AG09309 (cell line): Measurements from ENCODE around the gene GRPR.

ENCODE experiments used
- DNase-seq: peaks from one replicate; pipeline ENCODE4 v3.0.0-alpha.2; 2010; ENCODE audit warnings: low read depth
- H3K4me3 ChIP-seq: 2 replicates; pipeline ENCODE4 v1.5.1; 2011; ENCODE audit warnings: mild to moderate bottlenecking, low read depth, low read length, moderate library complexity; ENCODE audit not compliant: control insufficient read depth
- TF ChIP-seq, protein P1 (sequence below): IDR thresholded peaks from 2 replicates; pipeline ENCODE4 v1.5.1; 2011; ENCODE audit warnings: mild to moderate bottlenecking, low read depth, low read length, inconsistent platforms; ENCODE audit not compliant: insufficient read depth, control insufficient read depth; ENCODE audit errors: missing control alignments

Gene GRPR

DNA sequence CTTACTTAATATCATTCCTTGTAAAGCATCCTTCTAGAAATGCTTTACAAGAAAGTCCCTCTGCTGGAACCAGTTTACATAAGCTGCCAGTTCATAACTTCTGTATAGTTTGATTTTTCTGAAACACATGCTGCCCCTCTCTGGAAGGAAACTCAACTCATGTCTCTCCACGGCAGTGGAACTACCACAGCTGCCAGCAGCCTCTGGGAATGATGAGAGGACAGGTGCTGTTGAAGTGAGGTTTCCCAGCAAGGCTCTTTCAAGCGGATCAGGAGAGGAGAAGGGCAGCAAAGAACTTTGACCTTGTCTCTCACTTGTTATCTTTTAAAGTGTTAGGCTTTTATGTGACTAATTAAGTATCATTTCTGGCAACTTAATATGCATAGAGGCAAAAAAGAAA is 7.3 kb downstream of the GRPR start:
- H3K4me3 ChIP-seq, result no peak overlapping the region
- TF ChIP-seq, protein P1, sequence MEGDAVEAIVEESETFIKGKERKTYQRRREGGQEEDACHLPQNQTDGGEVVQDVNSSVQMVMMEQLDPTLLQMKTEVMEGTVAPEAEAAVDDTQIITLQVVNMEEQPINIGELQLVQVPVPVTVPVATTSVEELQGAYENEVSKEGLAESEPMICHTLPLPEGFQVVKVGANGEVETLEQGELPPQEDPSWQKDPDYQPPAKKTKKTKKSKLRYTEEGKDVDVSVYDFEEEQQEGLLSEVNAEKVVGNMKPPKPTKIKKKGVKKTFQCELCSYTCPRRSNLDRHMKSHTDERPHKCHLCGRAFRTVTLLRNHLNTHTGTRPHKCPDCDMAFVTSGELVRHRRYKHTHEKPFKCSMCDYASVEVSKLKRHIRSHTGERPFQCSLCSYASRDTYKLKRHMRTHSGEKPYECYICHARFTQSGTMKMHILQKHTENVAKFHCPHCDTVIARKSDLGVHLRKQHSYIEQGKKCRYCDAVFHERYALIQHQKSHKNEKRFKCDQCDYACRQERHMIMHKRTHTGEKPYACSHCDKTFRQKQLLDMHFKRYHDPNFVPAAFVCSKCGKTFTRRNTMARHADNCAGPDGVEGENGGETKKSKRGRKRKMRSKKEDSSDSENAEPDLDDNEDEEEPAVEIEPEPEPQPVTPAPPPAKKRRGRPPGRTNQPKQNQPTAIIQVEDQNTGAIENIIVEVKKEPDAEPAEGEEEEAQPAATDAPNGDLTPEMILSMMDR, result no peak
- DNase-seq, result no peak

DNA sequence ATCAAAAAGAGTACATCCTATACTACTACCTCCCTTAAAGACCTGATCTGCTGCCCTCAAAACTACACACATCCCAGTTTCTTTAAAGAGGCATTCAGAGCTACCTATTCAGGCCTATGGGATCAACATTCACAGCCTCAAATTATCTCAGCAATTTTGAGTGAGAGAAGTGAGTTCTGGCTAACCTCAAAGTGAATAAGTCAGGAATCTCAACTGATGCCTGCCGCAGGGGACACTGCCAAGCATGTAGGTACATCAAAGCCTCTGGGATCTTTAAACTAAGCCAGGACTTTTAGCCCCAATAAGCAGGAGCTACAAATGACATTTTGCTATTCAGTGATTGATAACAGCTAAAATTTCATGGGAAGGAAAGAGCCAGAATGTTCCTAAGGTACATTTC is 11.6 kb downstream of the GRPR start:
- TF ChIP-seq, protein P1, result no peak
- no peak for DNase-seq
- H3K4me3 ChIP-seq, result no peak overlapping the region

DNA sequence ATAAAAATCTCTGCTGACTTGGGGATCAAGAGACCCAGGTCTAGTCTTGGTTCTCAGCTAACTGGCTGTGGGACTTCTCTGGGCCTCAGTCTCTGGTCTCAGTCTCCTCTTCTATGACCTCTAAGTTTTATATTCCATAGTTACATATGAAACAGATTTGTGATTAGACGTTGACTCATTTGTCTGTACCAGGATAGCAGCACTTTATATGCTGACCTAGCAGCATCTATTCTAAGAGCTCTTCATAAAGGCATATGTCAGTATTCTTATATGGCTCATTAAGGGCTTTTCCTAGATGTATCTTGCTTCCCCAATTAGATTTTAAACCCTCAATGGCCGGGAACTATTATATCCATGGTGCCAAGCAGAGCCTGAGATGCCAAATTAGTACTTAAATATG is 12.7 kb downstream of the GRPR start:
- H3K4me3 ChIP-seq, result no peak overlapping the region
- no peak for DNase-seq
- TF ChIP-seq, protein P1, result no peak

DNA sequence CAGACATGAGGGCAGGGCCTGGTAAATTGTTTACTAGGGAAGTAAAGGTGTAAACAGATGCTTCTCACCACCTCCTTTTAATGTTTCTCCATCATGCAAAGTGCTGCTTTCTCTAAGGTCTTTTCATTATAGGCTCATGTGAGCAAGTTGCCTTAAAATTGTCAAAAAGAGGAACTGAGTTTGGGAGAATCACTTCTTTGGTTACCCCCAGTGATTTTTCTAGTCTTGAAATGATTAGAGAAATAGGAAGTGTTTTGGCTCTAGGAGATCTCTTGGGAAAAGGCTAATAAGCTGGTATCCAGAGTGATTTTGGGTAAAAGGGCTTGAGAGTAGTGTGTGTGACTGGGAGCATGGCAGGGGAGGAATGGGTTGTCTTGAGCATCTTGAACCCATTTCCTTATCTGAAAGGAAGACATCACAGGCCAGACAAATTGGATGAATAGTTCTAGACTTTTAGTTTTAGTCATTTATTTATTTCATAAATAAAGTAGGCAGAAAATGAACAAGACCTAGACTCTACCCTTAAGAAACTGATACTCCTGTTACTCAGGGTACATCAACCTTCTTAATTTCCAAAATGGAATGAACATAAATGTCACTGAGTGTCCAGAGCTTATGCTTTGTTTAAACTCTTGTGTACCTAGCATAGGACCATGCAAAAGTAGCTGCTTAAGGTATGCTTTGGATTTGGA is 14.2 kb downstream of the GRPR start:
- DNase-seq, result no peak

DNA sequence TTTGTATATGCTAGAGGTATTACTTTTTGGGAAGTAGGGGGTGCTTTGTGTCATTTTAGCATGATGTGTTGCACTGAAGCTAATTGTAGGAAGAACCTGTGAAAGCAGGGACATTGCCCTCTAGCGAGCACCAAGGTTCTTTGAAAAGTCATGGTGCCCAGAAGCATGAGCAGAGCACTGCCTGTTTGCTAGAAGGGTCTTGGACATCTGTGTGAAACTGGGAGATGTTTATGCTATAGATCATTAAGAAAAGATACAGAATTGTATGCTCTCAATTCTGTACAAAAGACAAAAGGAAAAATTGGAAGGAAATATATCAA is 14.7 kb downstream of the GRPR start:
- TF ChIP-seq, protein P1, result peak; percentile 25
- H3K4me3 ChIP-seq, result no peak overlapping the region
- DNase-seq, result no peak

More for the DNA sequence above, 14.2 kb downstream of the GRPR start:
- no peak overlapping the region for H3K4me3 ChIP-seq
- TF ChIP-seq, protein P1, result no peak

DNA sequence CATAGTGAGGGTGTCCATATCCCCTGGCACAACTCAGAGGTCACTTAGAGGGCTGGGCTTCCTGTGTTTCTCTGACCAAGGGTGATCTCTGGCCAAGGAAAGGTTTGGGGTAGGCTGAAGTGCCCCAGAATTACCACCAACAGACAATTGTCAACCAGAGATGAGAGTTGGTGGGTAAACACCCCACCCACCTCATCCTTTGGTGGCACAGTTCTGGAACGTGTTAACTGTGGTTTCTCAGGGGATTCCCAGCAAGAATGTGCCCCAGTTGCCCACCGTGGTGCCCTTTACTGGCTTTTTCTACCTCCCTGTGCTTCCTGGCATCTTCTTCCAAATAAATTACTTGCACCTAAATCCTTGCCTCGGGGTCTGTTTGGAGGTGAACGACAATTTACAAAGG is 17.1 kb downstream of the GRPR start:
- no peak overlapping the region for H3K4me3 ChIP-seq
- DNase-seq, result no peak
- TF ChIP-seq, protein P1, result no peak

DNA sequence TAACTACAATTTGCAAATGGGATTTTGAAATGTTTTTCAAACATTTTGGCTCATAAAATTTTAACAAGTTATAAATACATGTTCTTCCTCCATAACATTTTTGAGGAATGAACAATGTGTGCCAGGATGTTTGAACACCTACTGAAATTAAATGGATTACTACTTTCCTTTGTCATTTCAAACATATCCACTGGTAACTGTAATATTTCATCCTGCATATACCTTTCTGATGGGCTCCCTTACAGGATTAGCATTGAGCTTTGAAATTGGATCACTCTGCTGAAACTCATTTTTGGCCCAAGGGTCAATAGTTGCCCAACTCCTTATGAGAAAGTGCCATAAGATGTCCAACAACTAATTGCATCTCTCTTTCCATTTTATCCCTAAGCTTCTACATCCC is 17.6 kb downstream of the GRPR start:
- DNase-seq, result no peak
- TF ChIP-seq, protein P1, result no peak
- H3K4me3 ChIP-seq, result no peak overlapping the region
